Measurements from ENCODE around the gene CRABP2.

- TF ChIP-seq ZNF274 (IDR thresholded peaks at IDR 0.05; ENCODE audit: low read depth, low read length) (no peak), SUZ12 (IDR thresholded peaks at IDR 0.05; ENCODE audit: extremely low read depth, insufficient read depth, insufficient read length) (no peak), YY1 (IDR thresholded peaks at IDR 0.05; ENCODE audit: insufficient read depth, insufficient read length) (no peak)
Measured at GRCh38 chr1:156743367-156744302, 38.3 kb upstream of the CRABP2 start.

Measured in NT2/D1 (cell line).